Ovary (tissue), 9 donors: ENCODE data around the gene MICU2. TPM values are rescaled to one million over a fixed set of nuclear protein-coding genes. Genes with fewer than 3 reads are reported as not detected.

Source experiments
- DNase-seq, 5 donors: peaks; one replicate each; pipeline ENCODE4 v3.0.0-alpha.2; 2019 to 2020
- H3K27ac ChIP-seq, 2 donors: fragments of 200-600 bp; one replicate each; pipeline versions ENCODE4 v1.5.1 to v1.8.0; 2019 to 2022
- H3K27me3 ChIP-seq: fragments of 200-600 bp; one replicate; pipeline ENCODE4 v1.8.0; 2022
- H3K36me3 ChIP-seq: fragments of 200-600 bp; sonication (generic); one replicate; pipeline ENCODE4 v1.5.1; 2019
- H3K4me1 ChIP-seq: one replicate; pipeline ENCODE4 v1.8.1; 2013; ENCODE audit warnings: mild to moderate bottlenecking, moderate library complexity; ENCODE audit not compliant: insufficient read depth
- H3K4me3 ChIP-seq: fragments of 200-600 bp; sonication (generic); one replicate; pipeline ENCODE4 v1.5.1; 2017
- H3K9me3 ChIP-seq, 2 donors: fragments of 200-600 bp in 1 of 2; sonication (generic) in 1 of 2; one replicate each; pipeline versions ENCODE4 v1.5.1 to v1.8.1; 2013 to 2019; ENCODE audit warnings: mild to moderate bottlenecking in 1 of 2, moderate library complexity in 1 of 2
- EP300 ChIP-seq: sonication (generic); formaldehyde crosslinking; IDR thresholded peaks from one replicate; pipeline ENCODE4 v1.6.1; 2017; ENCODE audit warnings: antibody characterized with exemption
- POLR2A ChIP-seq: fragments of 450-650 bp; IDR thresholded peaks from one replicate; pipeline ENCODE4 v1.6.1; 2017; ENCODE audit warnings: antibody characterized with exemption, mild to moderate bottlenecking, moderate library complexity
- WGBS, 3 donors: extraction: QIAGEN DNeasy Blood & Tissue Kit in 1 of 3; methylation state at CpG; one replicate each; pipeline versions ENCODE4 v1.1.5 to v1.1.7; 2013 to 2017; 5-methylcytosine and 5-hydroxymethylcytosine counted together
- intact Hi-C, 4 donors: fragments of 100-400 bp; cut with DNase I; formaldehyde crosslinking; loops; one replicate each; pipeline versions ENCODE4 v1.11.0 to v1.15.1; 2022 to 2023
- polyA plus RNA-seq, 2 donors: library from polyadenylated mRNA; stranded (reverse); fragments of 200-250 nt in 1 of 2; fragments of 350-450 nt in 1 of 2; fragmentation: Illumina TruSeq in 1 of 2; extraction: RNeasy Lipid Tissue Mini Kit (QIAGEN cat#74804) in 1 of 2; gene quantifications; one replicate each; pipeline ENCODE4 v1.2.3, GENCODE V29; 2013 to 2014
- total RNA-seq, 7 donors: library from RNA; depleted of rRNA in 2 of 7; stranded (reverse); fragments of >200 nt in 2 of 7; fragmentation: NEBNext Ultra II Directional in 3 of 7; extraction: Animal tissue kit (Norgen Biotek cat#: 25700) in 3 of 7; gene quantifications; one replicate each; pipeline versions ENCODE4 v1.1.0 to v1.2.4, GENCODE V29; 2016 to 2023
- TF ChIP-seq, protein P1 (sequence below), 3 donors: fragments of 450-650 bp in 2 of 3; fragments of 200-600 bp in 1 of 3; IDR thresholded peaks; one replicate each; pipeline versions ENCODE4 v1.5.1 to v1.8.0; 2016 to 2022; ENCODE audit warnings: antibody characterized with exemption in 3 of 3, mild to moderate bottlenecking in 1 of 3
- donor health status: DM: no; HTN: no; CAD: no; lungs with moderate emphysema.
- donor health status: DM: no; HTN: no; CAD: no.
- donor health status: Bipolar disorder and iron deficiency.
- donor health status: DM: yes; HTN: yes; CAD: no.
- donor health status: DM: no; HTN: no; CAD: no.
- donor health status: DM: yes; HTN: yes; CAD: no.

Gene MICU2
- total and polyA plus RNA-seq, 9 donors, result 23.2 to 82.1 (median 31.4) TPM

DNA sequence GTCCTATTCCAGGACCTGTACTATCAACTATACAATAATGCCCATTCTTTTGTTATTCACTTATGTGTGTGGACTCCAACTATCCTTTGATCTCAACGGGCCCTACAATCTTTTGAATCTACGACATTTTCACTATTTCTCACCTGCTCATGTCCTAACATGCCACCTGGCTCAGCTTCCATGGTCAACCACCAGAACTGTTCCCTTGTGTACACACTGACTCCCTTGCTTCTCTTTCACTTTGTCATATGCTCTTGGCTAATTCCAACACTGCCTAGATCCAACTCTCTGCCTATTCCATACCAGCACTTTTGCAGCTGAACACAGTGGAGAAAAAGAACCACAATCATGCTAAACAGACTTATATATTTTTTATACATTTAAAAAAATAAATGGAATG lies 53.1 kb downstream of the MICU2 start:
- Histone ChIP-seq H3K4me3 (no peak overlapping the region), H3K36me3 (no peaks in the 10 kb centered on the region), H3K4me1 (no peaks in the 10 kb centered on the region), H3K27me3 (no peaks in the 10 kb centered on the region), H3K27ac (no peak overlapping the region), H3K9me3 (no peaks in the 10 kb centered on the region)
- TF ChIP-seq POLR2A (no peak), EP300 (no peak)
- TF ChIP-seq, protein P1, sequence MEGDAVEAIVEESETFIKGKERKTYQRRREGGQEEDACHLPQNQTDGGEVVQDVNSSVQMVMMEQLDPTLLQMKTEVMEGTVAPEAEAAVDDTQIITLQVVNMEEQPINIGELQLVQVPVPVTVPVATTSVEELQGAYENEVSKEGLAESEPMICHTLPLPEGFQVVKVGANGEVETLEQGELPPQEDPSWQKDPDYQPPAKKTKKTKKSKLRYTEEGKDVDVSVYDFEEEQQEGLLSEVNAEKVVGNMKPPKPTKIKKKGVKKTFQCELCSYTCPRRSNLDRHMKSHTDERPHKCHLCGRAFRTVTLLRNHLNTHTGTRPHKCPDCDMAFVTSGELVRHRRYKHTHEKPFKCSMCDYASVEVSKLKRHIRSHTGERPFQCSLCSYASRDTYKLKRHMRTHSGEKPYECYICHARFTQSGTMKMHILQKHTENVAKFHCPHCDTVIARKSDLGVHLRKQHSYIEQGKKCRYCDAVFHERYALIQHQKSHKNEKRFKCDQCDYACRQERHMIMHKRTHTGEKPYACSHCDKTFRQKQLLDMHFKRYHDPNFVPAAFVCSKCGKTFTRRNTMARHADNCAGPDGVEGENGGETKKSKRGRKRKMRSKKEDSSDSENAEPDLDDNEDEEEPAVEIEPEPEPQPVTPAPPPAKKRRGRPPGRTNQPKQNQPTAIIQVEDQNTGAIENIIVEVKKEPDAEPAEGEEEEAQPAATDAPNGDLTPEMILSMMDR (IDR thresholded peaks at IDR 0.05), result no peak
- intact Hi-C loops, result no loop called here
- WGBS, 3 donors, result 92 to 96% (median 95%) methylated on average over 2 of the region's 2 CpGs
- DNase-seq, result no peak

DNA sequence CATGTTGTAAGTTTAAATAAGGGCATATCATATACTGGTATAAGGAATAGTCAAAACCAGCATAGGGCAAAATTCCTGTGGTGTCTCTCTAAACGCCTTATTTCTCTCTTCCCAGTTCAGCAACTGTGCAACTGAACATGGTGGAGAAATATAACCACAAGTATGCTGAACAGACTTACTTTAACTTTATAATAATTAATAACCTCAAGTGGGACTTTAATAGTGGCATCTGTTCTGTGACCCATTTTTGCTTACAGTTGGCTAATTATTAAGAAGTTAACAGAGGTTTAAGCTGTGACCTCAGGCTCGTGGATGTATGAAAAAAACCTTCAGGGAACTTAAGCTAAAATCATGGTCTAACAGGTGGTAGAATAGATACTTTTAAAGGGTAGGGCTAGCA lies 54.3 kb downstream of the MICU2 start:
- no peak for DNase-seq
- H3K9me3 ChIP-seq, result no peaks in the 10 kb centered on the region
- TF ChIP-seq, protein P1 (IDR thresholded peaks at IDR 0.05), result no peak
- TF ChIP-seq POLR2A (no peak), EP300 (no peak)
- WGBS, 3 donors, result 51 to 70% (median 68%) methylated on average over 2 of the region's 2 CpGs
- no peak overlapping the region for H3K27ac ChIP-seq
- H3K4me1 ChIP-seq, result no peaks in the 10 kb centered on the region
- no peaks in the 10 kb centered on the region for H3K36me3 ChIP-seq
- H3K4me3 ChIP-seq, result no peak overlapping the region
- no peaks in the 10 kb centered on the region for H3K27me3 ChIP-seq
- intact Hi-C loops, result no loop called here

DNA sequence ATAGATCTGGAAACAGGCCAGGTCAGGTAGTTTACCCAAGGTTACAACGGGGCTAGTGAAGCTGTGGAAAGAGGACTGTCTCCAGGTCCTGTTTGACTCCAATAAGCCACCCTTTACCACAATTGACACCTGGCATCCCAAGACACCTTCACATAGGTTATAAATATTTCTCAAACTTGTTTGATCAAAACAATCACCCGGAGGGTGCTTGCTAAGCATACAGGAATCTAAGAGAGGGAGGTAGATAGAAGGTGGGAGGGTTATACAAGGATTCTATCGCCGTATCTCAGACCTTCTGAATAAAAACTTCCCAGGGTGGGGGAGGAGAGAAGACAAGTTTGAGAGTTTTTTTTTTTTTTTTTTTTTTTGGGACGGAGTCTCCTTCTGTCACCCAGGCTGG lies 55.4 kb downstream of the MICU2 start:
- no peak overlapping the region for H3K27ac ChIP-seq
- H3K27me3 ChIP-seq, result no peaks in the 10 kb centered on the region
- no peaks in the 10 kb centered on the region for H3K36me3 ChIP-seq
- TF ChIP-seq POLR2A (no peak), EP300 (no peak)
- TF ChIP-seq, protein P1 (IDR thresholded peaks at IDR 0.05), result no peak
- no peak overlapping the region for H3K4me3 ChIP-seq
- no peaks in the 10 kb centered on the region for H3K9me3 ChIP-seq
- intact Hi-C loops, result no loop called here
- H3K4me1 ChIP-seq, result no peaks in the 10 kb centered on the region
- no peak for DNase-seq
- 88 to 94% (median 92%) methylated on average over 5 of the region's 5 CpGs for WGBS, 3 donors

DNA sequence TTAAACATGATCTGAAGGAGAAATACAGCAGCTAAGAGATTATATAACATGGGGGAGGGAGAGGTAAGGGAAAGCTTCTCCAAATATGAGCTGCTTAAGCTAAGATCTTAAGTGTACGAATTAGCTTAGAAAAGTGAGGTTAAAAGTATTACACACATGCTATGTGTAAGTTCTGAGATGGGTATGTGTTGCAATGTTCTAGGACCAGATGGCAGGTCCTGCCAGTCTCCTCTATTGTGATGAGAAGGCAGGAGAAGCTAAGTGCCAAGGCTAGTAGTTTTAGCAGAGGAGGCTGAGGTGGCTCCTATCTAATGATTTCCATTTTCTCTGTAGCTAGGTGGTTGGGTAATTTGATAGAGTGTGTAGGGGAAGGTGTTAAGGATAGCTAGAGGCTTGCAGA lies 57.6 kb downstream of the MICU2 start:
- Histone ChIP-seq H3K4me3 (no peak overlapping the region), H3K27ac (no peak overlapping the region), H3K27me3 (no peaks in the 10 kb centered on the region), H3K36me3 (no peaks in the 10 kb centered on the region), H3K4me1 (no peaks in the 10 kb centered on the region), H3K9me3 (no peaks in the 10 kb centered on the region)
- no peak for DNase-seq
- WGBS, 3 donors, result 72 to 85% (median 82%) methylated on average over 1 of the region's 1 CpG
- intact Hi-C loops, result no loop called here
- TF ChIP-seq EP300 (no peak), POLR2A (no peak)
- TF ChIP-seq, protein P1 (IDR thresholded peaks at IDR 0.05), result no peak

DNA sequence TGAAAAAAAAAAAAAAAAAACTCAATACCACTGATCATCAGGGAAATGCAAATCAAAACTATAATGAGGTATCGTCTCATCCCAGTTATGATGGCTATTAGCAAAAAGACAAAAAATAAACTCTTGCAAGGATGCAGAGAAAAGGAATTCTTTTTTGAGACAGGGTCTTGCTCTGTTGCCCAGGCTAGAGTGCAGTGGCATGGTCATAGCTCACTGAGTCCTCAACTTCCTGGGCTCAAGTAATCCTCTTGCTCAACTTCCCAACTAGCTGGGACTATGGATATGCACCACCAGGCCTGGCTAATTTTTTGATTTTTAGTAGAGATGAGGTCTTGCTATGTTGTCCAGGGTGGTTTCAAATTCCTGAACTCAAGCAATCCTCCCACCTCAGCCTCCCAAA lies 59.5 kb downstream of the MICU2 start:
- H3K9me3 ChIP-seq, result no peaks in the 10 kb centered on the region
- no peak overlapping the region for H3K4me3 ChIP-seq
- intact Hi-C loops, result no loop called here
- no peaks in the 10 kb centered on the region for H3K27me3 ChIP-seq
- no peak overlapping the region for H3K27ac ChIP-seq
- WGBS, 3 donors, result 98 to 100% (median 100%) methylated on average over 1 of the region's 1 CpG
- no peaks in the 10 kb centered on the region for H3K36me3 ChIP-seq
- H3K4me1 ChIP-seq, result no peaks in the 10 kb centered on the region
- no peak for DNase-seq
- TF ChIP-seq POLR2A (no peak), EP300 (no peak)
- TF ChIP-seq, protein P1 (IDR thresholded peaks at IDR 0.05), result no peak
